GM18951 (cell line): ENCODE results near the gene SLC7A10.

Source experiments
- POLR2A ChIP-seq: IDR thresholded peaks from 4 replicates; pipeline ENCODE4 v1.6.1; 2011; ENCODE audit warnings: mild to moderate bottlenecking; ENCODE audit not compliant: insufficient read length, insufficient read depth; ENCODE audit errors: extremely low read depth
- in situ Hi-C: fragments of 300-500 bp; cut with MboI; formaldehyde crosslinking; loops from one replicate; pipeline ENCODE4 v1.12.0; 2022; ENCODE audit warnings: low sequenced_read_pairs, mixed read lengths, inconsistent platforms; ENCODE audit not compliant: unreplicated experiment

SLC7A10 gene

DNA sequence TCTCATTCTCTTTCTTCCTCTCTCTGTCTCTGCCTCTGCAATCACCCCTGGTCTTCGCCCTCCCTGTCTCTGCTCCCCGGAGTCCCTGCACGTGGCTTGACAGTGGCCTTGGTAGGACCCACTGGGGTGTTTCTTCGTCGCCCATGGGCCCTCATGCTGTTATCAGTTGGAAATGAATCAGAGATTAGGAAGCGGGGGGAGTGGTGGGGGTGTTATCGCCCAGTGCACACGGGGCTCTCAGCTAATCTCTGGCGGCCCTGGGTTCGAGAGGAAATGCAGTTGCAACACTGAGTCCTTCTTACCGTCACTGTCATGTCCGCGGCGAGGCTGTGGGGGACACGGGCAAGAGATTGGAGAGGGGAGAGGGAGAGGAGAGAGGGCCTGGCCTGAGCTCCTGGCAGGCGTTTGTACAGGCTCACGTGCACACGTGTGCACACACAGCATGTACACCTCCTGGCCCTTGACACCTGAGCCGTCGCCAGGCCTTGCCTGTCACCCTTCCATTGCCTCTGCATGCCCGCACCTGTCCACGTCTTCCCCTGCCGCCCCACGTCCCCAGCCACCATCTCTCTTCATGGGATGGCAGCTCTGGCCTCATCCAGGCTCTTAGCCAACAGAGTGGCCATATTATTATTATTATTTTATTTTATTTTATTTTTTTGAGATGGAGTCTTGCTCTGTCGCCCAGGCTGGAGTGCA is 37.8 kb upstream of the SLC7A10 start:
- TF ChIP-seq POLR2A = no peak
- in situ Hi-C loops = no loop called here

DNA sequence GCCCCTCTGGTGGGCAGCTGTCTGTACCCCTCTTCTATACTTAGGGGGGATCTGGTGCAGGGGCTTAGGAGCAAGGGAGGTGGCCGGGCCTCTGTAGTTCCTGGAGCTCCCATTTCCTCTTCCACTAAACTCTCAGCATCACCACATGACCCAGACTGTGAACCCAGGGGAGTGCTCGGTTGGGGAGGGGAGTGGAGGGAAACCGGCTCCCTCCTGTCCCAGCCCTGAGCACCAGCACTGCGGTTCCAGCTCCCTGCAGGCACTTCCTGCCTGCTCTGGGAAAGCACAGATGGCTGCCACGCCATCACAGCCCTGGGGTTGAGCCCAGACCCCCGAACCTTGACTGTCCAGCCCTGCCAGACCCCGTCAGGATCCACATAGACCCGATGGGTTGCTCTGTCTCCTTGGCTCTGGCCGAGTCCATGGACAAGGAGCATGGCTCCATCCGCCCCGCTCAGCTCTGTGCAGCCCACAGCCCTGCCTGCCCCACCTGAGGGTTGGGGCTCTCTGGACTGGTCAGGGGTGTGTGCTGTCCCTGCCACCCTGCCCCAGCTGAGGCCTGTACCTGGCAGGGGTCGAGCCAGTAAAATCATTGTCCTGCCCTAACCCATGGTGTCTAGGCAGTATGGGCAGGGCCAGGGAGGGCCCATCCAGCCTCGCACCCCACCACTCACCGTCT is 36.0 kb upstream of the SLC7A10 start:
- in situ Hi-C loops = no loop called here

DNA sequence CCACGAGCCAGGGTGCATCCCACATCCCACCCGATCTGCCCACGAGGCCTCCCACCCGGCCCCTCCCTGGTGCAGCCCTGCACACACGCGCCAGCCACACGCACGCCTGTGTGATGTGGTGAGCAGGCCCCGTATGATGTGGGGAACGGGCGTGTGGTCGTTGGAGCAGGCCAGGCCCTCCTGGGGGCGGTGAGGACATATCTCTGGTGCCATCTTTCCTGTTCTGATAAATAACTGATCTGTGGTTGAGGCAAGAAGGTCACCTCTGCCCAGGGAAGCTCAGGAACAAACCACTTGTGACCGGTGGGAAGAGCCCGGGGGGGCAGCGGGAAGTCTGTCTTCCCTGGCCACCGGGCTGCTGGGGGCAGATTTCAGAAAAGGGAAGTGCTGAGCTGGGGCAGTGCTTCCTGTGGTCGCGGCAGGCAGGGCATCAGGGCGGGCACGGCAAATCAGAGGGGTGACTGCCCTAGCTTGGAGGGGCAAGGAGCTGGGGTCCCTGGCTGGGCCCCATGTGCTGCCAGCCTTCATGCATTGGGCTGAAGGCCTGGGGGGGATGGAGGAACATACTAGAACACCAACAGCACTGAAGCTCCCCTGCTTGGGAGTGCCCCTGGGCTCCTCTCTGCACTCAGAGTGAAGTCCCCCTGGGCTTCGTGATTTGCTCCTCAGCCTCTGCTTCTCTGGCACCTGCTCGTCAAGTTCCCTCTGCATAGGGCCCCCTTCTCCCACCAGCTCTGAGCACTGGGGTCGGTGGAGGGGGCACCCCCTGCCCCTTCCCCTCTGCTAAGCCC is 35.2 kb upstream of the SLC7A10 start:
- in situ Hi-C loops = no loop called here
- TF ChIP-seq POLR2A = no peak

More for the DNA sequence above, 36.0 kb upstream of the SLC7A10 start:
- TF ChIP-seq POLR2A = no peak

DNA sequence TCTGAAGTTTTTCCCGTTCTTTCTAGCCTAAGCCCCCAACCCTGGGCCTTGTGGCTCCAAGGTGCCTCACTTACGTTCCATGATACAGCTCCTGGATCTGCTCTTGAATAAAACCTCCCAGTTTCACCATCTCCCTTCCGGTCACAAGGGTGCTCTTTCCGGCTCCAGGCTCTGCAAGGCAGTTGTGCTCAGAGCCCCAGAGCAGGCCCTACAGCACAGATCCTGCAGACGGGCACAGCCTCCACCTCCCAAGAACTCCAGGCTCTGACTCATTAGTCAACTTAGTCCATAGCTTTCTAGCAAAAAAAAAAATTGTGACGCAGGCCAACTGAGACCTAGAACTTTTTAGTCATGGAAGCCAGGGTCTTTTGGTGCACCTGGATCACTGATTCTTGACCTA is 33.9 kb upstream of the SLC7A10 start:
- no peak for TF ChIP-seq POLR2A
- in situ Hi-C loops = no loop called here

DNA sequence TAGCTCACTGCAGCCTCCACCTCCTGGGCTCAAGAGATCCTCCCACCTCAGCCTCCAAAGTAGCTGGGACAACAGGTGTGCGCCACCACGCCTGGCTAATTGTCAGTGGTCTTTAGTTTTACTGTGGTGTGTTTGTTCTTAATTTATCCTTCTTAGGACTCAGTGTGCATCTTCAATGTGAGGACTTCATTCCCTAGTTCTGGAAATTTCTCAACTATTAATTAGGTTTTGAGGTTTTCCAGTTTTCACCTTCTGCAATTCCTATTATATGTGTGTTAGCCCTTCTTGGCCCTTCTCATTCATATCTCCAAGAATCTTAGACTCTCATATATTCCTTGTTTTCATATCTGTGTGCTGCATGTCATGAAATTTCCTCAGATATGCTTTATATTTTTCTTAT is 32.2 kb upstream of the SLC7A10 start:
- no peak for TF ChIP-seq POLR2A
- in situ Hi-C loops = no loop called here

DNA sequence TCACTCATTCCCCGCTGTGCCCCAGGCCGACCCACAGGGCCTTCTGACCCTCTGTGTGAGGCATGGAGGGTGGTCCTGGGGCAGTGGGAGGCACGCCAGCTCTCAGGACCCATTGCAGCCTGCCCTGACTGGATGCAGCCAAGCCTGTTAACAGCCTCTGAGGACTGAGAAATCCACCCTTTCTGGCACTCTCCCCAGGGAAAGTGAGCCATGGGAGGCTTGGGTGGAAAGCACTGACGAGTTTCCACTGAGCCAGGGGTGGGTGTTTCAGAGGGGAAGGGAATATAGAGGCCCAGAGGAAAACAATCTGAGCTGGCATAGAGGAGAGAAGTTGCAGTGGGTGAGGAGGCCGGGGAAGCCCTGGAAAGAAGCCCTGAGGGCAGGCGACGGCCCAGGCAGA is 30.6 kb upstream of the SLC7A10 start:
- in situ Hi-C loops = no loop called here
- TF ChIP-seq POLR2A = no peak

DNA sequence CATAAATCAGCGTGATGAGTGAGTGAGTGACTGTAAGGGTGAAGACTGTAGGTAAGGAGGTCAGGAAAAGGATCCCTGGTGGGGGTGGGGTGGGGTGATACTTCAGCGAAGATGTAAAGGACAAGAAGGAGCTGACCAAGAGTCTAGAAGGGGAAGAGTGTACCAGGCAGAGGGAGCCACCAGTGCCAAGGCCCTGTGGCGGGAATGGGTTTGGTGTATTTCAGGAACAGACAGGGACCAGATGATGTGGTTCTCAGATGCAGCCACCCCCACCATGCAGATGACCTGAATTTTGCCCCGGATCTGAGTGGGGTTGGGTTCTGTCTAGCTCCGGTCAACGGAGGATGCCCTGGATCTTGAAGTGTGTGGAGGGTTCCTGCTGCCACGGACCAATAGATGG is 30.1 kb upstream of the SLC7A10 start:
- TF ChIP-seq POLR2A = no peak
- in situ Hi-C loops = no loop called here

DNA sequence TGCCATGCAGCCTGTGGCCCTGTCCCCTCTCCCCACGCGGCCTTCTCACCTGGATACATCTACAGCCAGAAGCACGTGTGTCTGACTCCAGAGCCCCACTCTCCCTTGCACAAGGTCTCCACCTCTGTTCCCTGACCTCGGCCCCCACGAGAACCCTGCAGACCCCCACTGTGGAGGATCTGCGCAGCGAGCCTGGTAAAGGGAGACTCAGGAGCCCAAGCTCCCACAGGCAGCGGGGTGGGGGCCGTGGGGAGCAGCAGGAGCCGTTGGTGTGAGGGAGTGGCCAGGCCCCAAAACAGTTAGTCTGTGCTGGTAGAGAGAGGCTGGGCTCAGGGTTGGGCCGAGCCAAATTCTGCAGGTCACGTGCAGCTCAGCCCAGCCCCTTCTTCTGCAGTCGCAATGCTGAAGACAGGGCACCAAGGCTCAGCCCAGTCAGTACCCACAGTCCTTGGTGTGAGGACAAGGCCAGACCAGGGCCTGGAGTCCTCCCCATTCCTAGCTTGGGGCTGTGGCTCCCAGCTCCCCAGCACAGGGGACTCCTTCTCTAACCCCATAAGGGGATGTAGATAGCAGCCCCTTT is 28.7 kb upstream of the SLC7A10 start:
- in situ Hi-C loops = no loop called here
- TF ChIP-seq POLR2A = no peak

DNA sequence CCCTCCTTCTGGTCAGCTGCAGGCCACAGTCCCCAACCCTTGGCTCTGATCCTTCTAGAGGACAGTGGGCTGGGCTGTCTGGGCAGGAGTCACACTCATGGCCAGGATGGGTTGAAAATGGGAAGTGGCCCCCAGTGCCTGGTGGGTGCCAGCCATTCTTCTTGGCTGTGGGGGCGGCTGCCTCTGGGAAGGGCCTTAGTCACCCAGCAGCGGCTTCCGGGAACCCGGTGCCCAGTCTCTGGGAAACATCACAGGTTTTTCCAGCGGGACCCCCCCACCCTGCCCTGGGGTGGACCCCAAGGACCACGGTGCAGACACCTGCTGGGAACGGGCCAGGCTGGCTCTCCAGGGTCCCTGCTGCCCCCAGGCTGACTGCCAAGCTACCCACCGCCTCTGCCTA is 27.3 kb upstream of the SLC7A10 start:
- no peak for TF ChIP-seq POLR2A
- in situ Hi-C loops = no loop called here

DNA sequence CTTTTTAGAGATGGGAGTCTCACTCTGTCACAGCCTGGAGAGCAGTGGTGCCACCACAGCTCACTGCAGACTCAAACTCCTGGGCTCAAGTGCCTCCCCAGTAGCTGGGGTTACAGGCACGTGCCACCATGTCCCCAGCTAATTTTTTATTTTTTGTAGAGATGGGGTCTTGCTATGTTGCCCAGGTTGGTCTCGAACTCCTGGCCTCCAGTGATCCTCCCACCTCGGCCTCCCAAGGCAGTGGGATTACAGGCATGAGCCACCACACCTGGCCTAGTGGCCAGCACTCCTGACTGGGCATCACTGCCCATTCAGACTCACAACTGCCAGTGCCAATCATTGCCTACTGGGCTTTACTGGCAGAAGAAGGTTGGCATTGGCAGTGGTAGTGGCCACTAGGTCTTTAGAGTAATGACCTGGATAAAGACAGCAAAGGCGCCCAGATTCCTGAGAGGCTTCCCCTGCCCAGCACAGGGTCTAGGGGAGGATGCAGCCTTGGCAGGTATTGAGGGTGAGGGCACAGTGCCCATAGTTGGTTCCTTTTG is 26.8 kb upstream of the SLC7A10 start:
- TF ChIP-seq POLR2A = no peak
- in situ Hi-C loops = no loop called here

DNA sequence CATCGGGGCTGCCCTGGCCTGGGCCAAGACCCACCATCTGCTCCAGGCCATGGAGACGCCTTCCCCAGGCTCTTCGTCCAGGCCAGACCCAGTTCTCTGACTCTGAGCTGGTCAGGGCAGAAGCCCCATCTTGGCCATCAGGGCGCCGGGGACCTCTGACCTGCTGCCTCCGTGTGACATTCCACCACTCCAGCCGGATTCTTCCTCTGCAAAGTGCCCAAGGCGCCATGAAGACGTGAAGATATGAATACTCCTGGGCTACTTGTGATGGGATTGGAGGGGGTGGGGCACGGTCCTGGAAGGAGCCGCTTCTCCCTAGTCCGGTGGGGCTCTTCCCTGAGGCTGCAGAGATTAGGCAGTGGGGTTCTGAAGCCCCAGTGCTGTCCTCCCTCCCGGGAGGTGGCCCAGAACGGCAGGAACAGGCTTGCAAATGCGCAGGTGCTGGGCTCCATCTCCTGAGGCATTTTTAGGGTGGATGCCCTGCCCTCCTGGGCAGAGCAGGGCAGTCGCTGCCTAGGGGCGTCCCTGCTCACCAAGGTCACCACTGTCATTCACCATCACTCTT is 26.0 kb upstream of the SLC7A10 start:
- TF ChIP-seq POLR2A = no peak
- in situ Hi-C loops = no loop called here

DNA sequence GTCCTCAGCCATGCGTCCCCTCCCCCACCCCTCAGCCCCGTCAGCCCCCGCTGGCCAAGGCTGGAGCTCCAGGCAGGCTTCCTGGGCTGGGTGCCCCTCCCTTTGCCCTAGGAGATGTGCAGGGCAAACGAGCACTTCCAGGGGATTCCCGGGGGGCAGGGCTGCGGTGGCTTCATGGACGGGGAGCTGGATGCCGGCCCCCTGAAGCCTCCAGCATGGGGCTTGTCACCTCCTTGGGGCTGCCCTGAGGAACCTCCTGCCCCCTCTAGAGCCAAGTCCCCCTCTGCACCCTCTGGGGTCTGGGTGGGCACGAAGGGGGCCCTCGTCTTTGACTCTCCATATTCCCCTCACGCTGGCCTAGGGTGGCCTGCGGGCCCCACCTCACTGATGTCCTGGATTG is 25.4 kb upstream of the SLC7A10 start:
- TF ChIP-seq POLR2A = no peak
- in situ Hi-C loops = no loop called here

DNA sequence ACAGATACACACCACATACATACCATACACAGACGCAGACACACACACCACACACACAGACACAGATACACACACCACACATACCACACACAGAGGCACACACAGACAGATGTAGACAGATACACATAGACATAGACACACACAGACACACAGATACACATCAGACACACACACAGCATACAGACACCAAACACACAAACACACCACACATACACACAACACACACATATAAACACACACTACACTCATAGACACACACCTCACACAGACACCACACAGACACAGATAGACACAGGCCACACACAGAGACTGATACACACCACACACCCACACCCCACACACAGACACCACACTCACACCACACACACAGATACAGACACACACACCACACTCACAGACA is 24.9 kb upstream of the SLC7A10 start:
- in situ Hi-C loops = no loop called here
- no peak for TF ChIP-seq POLR2A

DNA sequence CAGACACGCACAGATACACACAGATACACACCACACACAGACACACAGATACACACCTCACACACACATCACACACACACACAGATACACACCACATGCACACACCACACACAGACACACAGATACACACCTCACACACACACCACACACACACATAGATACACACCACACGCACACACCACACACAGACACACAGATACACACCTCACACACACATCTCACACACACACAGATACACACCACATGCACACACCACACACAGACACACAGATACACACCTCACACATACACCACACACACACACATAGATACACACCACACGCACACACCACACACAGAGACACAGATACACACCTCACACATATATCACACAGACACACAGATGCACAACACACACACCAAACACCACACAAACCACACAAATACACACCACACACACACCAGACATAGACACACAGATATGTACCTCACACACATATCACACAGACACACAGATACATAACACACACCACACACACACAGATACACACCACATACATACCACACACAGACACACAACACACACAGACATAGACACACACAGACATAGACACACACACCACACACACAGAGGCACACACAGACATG is 24.2 kb upstream of the SLC7A10 start:
- in situ Hi-C loops = loop anchor here (25.0 kb wide), 1 partner anchor 512 kb away; no protein-coding TSS in a partner anchor
- TF ChIP-seq POLR2A = no peak
